Stimulated activated CD8-positive, alpha-beta memory T cell treated with anti-CD3 and anti-CD28 coated beads, Interleukin-4, amount 100 ng/mL, for 1 hour (primary cell): ENCODE data around the gene CFAP74.

Experiments used
- DNase-seq, 2 donors: peaks; one replicate each; pipeline ENCODE4 v3.0.0-alpha.2; 2020; ENCODE audit warnings: low read depth in 2 of 2, low spot score in 1 of 2

Gene CFAP74, protein sequence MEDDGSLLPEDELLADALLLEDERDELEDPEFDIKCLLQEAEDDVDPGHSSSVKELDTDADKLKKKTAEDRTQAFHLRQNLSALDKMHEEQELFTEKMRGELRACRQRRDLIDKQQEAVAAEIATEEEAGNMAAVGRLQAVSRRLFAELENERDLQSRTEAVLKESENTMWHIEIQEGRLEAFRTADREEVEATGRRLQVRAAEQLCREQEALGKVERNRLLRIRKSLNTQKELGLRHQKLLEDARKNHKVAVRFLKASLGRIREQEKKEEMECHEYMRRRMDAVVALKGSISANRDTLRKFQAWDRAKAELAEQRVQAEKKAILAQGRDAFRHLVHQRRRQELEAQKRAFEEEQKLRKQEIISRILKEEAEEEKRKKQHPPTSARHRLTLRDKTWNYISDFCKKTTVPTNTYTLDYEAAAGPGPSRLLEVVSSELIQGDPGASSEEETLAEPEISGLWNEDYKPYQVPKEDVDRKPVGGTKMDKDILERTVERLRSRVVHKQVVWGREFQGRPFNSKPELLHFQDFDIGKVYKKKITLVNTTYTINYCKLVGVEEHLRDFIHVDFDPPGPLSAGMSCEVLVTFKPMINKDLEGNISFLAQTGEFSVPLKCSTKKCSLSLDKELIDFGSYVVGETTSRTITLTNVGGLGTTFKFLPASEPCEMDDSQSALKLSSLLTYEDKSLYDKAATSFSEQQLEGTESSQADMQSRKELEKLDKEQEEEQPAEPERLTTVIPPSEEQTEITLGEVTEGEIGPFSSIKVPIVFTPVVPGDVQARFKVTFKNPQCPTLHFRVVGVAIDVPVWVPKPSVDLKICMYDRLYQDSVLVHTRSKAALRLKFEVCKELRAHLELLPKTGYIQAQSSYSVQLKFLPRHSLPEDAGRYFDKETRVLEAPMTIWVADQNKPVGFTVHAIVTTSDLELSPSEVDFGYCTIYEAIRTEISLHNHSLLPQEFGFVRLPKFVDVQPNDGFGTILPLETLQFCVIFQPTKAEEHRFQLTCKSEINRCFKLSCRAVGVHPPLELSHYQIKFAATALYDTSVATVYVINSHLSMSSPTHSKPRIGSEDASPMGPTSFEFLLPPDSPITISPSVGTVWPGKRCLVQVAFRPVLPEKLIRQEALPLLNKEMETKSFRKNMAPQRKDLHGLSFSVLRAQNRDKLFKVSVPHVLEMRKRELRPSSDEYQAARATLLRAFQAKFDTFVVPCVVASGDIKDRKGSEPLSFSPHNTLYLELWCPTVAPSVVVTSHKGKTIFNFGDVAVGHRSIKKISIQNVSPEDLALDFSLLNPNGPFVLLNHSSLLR (N-terminal part only)

DNA sequence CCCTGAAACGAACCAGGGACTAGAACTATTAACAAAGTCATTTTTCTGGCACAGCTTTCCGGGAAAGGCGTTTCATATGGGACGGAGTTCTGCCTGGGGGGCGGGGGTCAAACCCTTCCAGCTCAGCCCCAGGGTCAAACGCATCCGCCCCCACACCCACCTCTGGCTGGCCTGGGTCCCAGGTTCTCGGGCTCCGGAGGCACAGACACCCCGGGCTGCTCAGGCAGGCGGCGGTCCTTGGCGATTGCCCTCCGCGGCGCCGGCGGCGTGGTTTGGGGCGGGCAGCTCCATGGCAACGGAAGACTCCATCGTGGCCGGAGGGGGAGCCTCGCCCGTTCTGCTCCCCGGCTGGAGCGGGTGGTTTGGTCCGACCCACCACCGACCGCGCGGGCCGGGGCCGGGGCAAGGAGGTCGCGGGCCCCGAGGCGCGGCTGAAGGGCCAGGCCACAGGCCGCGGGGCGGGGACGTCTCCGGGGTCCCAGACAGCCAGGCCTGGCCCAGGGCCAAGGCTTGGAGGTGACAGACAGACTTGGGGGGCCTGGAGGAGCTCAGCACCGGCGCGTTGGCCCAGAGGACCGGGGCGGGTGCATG is at the start of gene CFAP74:
Gene CFAP74 (minus strand): TSS at position 246 of the 591 bp plus-strand sequence. CDS start 12,830 bp downstream, outside the sequence.
- no peak for DNase-seq

DNA sequence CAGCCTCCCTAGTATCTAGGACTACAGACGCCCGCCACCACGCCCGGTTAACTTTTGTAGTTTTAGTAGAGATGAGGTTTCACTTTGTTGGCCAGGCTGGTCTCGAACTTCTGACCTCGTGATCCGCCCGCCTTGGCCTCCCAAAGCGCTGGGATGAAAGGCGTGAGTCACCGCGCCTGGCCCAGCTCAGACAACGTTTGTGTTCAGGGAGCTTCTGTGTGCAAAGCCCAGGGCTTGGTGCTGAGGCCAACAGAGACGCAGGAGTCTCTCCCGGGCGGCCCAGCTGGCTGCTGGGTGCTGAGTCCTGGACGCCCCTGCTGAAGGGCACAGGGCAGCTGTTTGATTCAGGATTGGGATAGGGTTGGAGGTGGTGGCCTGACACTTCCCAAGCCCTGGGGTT is 49.6 kb upstream of the CFAP74 start:
- DNase-seq: no peak

DNA sequence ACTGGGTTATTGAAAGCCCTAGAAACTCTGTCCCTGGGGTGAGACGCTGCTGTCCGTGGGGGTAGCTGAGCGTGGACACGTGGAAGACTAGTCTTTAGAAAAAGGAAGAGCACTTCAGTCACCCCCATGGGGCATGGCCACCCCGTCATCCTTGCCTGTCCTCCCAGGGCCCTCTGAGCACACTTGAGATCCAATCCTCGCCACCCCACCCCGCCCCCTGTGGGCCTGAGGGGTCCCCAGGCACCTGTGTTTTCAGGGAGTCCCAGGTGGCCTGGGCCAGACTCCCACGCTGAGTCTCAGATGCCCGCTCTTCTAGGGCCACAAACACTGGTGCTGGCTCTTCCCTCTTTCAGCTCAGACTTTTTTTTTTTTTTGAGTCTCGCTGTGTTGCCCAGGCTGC is 49.2 kb upstream of the CFAP74 start:
- no peak for DNase-seq

DNA sequence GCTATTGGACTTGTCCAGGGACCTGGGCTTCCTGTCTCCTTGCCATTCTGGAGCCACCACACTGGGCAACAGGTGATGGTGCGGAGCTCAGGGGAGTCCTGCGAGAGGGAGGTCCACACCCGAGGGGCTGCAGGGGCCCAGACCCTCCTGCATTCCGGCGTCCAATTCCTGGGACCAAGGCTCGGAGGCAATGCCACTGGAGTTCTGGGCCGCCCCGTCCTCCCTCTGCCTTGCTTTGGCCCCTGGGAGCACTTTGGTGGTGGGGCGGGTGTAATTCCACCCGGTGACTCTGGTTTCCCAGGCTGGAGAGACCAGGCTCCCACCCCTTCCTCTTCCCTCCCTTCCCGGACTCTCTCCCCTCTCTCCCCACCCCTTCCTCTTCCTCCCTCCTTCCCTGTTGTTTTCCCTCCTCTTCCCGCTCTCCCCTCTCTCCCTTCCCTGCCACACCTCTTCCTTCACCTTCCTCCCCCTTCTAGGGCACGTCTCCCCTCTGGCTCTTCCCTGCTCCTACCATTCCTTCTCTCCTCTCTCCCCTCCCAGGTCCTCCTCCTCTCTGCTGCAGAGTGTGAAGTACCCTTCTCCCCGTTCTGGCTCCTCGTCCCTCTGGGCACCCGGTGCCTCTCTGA is 48.6 kb upstream of the CFAP74 start:
- no peak for DNase-seq

DNA sequence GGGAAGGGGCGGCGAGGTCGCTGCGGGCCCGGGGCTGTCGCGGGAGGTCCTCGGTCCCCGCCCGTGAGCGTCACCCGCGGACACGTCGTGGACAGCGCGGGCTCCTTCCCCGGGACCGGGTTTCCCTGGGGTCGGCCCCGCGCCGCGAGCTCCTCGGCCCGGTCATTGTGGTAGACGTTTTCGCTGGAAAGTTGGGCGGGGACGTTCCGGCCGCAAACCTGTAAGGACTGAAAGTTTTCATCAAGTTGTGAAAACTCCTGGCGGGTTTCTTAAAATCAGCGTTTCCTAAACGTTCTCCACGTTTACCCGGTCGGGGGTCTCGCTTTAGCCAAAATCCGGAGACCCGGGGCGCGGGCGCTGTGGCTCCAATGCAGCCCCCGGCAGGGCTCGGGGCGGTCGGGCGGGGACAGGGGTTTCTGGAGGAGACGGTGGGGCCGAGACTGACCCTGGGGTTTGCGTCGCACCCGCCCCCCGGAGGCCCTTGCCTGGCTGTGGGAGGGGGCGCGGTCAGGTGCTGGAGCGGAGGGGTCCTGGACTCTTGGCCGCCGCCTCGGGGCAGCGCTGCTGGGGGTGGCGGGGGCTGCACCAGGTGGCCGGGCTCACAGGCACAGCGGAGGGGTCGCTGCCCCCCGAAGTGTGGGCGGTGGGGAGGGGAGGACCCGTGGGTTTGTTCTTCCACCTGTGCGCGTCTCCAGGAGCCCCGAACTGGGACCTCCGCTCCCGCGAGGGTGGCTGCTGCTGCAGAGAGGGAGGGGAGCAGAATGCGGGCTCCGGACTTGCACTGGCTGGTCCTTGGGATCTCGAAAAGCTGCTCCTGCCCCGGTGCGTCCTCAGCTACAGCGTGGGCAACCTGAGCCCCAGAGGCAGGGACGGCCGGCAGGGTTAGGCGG is 47.5 kb upstream of the CFAP74 start:
- DNase-seq: no peak

DNA sequence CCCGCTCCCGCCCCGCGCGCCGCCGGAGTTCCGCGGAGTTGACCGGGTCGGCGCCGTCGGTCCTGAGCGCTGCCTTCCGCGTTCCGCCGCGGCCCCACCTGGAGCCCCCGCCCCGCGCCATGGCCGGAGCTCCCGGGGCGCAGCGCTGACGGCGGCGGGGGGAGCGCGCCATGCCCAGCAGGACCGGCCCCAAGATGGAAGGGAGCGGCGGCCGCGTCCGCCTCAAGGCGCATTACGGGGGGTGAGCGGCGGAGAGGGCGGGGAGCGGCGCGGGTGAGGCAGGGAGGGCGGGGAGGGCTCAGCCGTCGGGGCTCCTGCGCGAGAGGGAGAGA is 46.8 kb upstream of the CFAP74 start:
- DNase-seq: no peak

DNA sequence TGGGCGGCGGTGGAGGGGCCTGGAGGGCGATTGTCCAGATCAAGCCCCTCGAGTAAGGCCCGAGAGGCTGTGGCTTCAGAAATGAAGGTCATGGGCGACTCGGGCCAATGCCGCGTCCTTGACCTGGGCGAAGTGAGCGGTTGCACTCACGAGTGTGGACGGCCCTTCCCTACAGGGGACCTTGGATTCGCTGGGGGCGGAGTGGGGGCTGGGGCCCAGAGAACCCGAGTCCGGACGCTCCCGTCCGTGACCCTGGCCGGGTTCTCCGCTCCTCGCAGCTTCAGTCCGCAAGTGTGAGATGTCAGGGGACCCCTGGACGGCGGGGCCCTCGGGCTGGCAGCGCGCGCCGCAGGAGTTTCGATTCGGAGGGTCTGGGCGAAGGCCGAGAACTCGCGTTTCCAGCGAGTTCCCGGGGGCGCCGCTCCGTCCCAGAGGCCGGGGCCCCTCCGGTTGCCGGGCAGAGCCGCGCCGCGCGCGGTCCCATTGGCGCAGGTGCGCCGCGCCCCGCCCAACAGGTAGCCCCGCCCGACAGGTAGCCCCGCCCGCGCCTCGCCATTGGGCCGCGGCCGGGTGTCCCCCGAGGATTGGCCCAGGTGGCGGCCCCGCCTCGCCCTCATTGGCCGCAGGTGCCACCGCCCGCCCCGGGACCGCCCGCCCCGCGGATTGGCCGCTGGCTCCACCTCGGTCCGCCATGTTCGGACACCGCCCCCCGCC is 46.3 kb upstream of the CFAP74 start, which contains the start of gene PRKCZ:
Gene PRKCZ (plus strand): TSS at position 694 of the 714 bp plus-strand sequence. CDS start 220 bp downstream, outside the sequence.
- DNase-seq: peak; percentile 81 to 89

DNA sequence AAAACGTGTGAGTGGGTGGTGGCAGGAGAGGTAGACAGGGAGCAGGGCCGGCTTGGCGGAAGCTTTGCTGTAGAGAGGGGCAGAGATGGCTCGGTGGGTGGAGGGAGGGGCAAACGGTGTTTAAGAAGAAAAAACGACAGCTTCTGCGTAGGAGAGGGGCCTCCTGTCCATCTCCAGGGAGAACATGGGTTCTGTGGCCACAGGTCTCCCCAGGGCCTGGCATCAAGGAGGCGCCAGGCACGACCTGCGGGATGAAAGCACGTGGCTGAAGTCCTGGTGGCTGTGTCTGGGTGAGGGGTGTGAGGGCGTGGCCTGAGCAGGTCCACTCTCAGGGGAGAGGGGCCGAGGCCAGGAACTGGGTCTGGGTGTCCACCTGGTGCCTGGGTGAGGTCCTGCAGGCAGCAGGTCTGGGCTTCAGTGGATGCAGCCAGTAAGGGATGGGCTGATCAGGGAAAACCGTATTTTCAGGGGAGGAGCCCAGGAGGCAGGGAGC is 45.7 kb upstream of the CFAP74 start:
- no peak for DNase-seq

DNA sequence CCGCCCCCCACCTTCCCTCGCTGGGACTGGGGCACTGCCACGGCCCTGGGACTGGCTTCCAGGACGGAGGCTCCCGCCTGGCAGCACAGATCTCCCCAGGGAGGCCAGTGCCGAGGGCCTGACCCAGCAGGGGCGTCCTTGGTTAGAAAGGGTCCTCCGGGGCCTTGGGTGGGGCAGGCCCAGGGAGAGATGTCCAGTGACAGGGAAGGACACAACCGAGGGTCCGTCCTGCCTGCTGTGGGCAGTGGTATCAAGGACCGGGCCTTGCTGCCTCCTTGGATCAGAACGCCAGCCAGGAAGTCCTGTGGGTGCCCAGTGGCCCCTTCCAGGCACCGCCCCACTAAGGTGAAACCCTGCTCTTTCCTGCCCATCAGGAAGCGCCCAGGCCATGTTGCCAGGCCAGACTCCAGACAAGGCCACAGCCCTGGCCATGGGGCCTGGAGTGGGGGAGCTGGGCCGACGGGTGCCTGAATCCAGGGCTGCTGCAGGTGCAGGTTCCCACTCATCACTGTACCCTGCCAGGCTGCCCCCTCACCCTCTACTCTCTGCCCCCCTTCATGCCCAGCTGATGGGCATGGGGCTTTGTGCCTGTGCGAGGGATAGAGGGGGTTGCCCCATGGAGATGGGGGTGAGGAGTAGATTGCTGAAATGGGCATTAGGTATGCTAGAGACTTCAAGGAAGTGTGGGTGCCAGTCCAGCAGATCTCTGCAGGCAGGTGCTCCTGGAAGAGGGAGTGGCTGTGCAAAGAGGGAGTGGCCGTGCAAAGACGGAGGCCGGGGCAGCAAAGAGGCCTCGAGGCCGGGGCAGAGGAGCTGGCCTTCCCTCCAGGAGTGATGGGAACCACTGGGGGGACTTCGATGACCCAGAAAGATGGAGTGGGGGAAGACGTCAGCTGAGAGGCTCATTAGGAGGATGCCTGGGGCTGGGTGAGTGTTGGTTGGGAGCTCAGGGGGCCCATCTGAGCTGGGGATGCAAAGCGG is 44.5 kb upstream of the CFAP74 start:
- no peak for DNase-seq

DNA sequence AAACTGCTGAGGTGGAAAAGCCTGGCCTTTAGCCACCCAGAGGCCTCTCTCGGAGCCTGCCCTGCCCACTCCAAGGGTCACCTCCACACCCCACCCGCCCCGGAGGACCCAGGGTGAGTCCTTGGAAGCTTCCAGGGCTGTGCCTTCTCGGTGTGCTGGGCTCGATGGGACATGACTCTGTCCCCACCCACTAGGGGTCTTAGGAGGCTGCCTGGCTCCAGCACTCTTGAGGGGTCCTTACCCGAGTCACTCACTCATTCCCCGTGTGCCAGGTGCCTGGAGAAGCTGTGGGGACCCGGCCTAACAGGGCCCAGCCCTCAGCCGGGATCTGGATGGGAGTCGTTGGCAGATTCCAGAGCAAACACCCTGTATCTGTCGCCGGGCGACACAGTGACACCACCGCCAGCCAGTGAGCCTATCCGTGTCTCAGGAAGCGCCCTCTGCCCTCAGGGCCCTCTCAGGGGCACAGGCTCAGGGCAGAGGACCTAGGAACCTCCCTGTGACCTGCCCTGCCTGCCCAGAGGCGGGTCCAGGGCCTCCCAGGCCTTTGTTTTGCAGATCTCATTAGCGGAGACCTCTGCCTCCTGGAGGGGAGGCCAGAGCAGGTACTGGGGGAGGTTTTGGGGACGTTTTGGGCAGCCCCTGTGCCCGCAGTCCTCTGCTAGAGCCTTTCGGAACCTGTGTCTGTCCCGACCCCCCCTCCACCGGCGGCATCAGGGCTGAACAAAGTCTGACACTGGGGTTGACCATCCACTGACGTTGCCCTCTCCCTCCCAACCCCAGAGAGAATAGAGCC is 43.6 kb upstream of the CFAP74 start:
- no peak for DNase-seq

DNA sequence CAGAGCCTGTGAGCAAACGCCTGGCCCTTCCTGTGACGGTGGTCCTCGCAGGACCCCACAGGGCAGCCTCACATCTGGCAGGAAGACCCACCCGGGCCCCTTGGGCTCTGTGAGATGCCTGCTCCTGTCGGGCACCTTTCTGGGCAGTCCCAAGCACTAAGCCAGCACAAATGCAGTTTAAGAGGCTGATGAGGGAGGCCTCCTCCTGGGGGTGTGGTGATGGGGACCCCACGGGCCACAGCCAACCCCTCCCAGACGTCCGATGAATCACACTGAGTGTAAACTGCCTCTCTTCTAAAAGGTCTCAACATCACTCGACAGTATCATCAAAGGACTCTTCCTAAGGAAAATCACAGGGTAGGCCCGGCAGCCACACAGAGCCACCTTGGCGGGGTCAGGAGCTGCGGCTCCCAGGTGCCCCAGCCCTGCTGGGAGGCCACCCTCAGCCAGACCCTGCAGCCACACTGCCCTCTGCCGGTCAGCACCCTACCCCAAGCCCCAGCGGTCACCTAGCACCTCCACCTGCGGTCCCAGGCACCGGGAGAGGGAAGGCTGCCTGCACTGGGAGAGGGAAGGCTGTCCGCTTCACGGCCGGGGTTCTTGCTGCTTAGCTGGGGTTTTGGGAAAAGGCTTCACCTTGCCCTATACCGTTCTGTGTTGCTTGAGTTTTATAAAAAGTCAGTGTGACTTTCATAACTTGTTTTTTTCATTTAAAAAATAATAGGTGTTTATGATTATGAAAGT is 42.8 kb upstream of the CFAP74 start:
- DNase-seq: no peak

DNA sequence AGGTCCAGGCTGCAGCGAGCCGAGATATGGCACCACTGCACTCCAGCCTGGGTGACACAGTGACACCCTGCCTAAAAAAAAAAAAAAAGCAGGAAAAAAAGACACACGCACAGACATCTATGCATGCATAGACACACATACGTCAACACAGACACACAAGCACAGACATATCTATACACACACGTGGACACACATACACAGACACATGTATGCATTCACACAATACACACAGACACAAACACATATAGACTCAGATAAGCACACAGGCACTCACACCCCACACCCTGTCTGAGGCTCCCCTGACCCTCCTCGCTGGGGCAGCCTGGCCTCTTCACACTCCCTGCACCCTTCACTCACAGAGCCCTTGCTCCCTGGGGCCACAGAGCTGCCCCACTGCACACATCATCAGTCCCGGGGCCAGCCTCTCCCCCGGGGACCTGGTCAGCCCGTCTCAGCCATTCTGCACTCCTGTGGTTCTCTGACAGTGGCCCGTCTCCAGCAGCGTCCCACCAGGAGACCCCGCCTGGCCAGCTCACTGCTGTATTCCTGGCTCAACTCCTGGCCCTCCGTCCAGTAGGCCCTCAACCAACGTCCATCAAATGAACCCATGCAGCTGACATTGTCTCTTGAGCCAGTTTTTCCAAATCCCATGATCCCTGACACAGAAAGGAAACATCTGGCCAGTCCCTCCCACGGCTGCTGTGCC is 42.0 kb upstream of the CFAP74 start:
- DNase-seq: no peak

DNA sequence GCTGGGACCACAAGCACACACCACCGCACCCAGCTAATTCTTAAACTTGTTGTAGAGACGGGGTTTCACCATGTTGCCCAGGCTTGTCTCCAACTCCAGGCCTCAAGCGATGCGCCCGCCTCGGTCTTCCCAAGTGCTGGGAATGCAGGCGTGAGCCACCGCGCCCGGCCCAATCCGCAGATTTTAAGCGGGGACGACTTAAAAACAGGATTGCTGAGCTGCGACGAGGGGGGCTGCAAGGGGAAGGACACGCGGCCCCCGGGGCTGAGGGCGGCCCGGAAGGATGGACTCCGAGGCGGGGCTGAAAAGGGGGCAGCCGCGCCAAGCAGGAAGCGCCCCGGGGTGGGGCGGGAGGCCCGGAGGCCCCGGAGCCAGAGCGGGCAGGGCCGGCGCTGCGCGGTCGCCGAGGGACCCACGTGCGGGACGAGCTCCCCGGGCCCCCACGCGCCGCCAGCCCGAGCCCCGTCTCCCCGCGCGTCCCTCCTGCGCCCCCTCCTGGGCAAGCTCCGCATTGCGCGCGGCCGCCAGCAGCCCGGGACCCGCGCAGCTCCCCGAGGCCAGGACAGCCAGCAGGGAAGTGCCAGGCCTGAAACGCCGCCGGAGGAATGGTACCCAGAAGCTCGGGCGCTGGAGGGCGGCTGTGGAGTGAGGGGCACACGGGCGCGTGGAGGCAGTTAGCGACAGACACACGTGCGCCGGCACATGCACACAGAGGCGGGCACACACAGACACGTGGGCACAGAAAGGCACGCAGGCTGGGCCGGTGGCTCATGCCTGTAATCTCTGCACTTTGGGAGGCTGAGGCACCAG is 41.1 kb upstream of the CFAP74 start:
- DNase-seq: peak; percentile 52 to 61

DNA sequence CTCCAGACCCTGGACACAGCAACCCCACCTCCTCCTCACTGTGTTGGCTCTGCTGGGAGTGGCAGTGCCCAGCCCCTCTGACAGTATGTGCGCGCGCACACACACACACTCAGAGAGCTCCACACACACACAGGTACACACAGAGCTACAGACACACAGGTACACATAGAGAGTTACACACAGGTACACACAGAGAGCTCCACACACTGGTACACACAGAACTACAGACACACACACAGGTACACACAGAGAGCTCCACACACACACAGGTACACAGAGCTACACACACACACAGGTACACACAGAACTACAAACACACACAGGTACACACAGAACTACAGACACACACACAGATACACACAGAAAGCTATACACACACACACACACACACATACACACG is 40.3 kb upstream of the CFAP74 start:
- DNase-seq: no peak
